CD4-positive, alpha-beta T cell treated with Interleukin-17A for 1 hour (primary cell): ENCODE measurements around the gene MRPL23.
"Not testable (repeated sequence)": the region's sequence is repeated elsewhere in the genome, so short reads cannot be mapped to it uniquely, and the experiment has no call there.

Experiments used
- DNase-seq: peaks from one replicate; pipeline ENCODE4 v3.0.0-alpha.2; 2020

The MRPL23 gene

DNA sequence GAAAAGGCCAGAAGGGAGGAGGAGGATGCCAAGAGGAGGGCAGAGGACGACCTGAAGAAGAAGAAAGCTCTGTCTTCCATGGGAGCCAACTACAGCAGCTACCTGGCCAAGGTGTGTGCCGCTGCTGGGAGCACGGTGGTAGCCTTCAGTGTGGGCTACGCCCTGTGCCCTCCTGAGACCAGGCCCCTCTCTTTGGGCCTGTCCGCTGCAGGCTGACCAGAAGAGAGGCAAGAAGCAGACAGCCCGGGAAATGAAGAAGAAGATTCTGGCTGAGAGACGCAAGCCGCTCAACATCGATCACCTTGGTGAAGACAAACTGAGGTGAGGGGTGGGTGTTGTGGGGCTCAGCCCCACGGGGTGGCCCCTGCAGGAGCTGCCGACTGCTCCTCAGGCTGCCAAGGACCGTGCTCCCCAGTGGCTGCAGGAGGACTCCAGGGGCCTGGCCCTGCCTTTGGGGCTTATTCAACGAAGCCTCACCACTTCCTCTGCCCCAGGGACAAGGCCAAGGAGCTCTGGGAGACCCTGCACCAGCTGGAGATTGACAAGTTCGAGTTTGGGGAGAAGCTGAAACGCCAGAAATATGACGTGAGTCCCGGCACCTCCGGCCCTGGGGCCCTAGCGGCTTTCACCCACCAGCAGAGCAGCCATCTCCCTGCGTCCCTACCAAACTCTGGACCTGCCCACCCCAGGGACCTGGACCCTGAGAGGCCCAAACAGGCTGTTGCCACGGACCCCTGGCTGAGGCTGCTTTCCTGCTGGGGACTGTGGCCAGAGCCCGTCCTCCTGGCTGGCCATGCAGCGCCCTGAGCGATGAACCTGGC lies 12.6 kb upstream of the MRPL23 start:
- DNase-seq = no peak

DNA sequence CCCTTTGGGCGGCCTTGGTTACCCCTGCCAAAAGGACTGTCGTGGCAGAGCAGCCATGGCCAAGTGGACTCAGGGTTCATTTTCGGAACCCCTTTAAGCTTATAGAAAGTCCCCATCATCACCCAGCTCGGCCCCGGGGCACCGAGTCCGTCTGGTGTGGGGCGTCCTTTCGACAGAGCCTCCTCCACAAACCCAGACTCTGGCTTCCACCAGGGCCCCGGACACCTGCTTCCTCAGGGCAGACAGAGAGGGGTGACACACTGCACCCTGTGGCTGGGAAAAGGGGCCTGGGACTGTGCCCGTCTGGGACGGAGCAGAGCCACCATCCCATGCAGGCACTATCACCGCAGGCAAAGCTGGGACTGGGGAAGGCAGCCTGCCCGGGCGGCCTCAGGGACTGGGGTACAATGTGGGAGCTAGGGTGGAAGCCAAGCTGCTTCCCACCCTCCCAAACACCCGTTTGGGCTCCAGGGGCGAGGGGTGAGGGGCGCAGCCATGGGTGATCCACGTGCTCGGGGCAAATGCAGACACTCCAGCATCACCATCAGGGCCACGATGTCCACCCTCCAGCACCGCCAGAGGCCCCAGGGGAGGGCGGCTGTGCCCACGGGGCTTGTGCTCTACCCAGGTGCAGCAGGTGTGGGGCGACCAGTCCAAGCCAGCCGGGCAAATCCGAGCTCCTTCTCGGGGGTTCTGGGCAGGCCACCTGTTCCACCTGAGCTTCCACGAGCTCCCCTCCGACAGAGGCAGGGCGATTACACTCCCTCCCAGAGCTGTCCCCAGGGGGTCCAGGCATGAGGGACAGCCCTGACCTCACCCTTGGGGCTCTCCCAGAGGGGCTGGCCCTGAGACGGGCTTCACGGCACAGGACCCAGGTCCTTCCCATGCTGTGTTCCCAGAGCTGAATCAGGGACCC lies 11.7 kb upstream of the MRPL23 start:
- no peak for DNase-seq

DNA sequence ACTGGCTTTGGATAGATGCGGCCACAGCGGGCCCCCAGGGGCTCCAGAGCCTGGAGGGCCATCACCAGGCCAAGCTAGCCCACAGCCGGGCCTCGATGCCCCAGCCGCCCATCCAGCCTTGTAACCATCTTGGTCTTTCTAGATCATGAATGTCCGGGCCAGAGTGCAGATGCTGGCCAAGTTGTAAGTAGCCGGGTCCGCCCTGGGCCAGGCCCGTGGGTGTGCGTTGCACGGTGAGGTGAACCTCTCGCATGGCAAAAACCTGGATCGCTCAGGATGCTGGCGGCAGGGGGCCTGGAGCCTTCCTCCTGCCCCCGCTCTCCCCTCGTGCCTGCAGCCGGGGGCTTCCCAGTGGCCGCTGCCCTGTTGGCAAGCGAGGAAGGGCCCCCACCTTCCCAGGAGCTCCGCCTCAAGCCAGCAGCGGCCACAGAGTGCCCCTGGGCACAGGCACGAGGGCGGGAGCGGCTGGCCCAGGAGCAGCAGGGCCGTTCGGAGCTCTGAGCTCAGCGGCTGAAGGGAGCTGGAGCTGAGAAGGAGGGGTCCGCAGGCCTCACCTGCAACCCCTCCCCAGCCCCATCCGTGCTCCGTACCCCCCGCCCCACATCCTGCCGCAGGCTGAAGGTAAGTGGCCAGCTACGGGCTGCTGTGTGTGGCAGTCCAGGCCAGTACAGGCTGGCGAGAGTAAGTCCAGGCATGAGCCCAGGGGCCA lies 10.9 kb upstream of the MRPL23 start:
- DNase-seq = no peak

DNA sequence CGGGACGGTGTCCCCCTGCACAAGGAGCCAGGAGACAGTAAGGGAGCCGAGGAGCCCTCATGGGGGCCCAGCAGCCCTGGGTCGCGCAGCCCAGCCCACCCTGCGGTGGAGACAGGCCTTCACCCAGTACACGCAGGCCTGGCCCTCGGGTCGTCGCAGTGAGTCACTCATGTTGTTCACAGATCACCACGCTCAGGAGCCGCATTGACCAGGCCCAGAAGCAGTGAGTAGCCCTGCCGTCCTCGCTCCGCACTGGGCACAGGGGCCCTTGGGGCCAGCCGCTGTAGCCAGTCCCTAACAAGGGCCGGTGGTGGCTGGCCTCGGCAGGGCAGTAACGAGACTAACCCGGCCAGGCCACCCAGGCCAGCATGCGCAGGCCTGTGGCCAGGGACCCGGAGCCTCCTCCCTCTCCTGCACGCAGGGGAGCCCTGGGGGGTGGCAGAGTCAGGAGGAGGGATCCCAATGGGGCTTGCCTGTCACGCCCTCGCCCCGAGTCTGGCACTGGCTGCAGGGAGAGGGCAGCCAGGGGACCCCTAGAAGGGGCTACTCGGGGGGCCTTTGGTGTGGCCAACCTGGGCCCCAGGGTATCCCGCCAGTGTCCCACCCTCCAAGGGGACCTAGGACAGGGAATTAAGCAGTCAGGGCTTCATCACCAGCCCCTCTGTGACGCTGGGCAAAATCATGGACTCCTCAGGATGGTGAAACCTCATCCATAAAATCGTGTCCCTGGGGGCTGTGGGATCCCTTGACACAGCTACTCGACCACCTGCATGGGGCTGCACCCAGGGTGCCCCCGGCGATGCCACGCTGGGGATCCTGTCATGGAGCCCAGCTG lies 10.1 kb upstream of the MRPL23 start:
- no peak for DNase-seq

DNA sequence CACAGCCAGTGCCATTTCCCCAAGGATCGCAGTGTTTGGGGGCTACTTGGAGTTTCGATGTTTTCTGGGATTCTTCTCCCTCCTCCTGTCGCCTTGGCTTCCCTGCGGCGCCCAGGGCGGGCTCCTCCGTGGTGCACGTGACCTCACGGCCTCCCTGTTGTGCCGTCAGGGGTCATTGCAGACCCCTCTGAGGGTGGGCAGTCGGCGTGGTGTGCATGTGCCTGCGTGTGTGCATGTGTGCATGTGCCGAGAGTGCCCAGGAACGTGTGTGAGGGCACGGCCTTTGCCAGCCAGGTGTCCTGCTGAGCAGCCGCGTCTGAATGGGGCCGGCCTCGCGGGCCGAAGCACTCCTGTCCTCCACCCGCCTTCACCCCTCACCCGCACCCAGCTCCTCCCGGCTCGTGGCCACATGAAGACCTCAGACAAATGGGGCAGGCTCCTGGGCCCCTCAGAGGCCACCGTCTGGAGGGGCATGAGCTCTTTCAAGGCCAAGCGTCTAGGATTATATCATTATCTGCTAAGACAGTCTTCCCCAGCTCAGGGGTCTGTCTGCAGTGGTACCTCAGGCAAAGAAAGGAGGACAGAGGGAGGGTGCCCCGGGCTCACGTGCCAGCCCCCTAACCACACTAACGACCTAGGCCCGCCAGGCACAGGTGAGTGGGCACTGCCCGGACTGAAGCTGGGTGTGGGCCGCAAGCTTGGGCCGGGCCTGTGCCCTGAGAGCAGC lies 9.4 kb upstream of the MRPL23 start:
- DNase-seq = no peak

DNA sequence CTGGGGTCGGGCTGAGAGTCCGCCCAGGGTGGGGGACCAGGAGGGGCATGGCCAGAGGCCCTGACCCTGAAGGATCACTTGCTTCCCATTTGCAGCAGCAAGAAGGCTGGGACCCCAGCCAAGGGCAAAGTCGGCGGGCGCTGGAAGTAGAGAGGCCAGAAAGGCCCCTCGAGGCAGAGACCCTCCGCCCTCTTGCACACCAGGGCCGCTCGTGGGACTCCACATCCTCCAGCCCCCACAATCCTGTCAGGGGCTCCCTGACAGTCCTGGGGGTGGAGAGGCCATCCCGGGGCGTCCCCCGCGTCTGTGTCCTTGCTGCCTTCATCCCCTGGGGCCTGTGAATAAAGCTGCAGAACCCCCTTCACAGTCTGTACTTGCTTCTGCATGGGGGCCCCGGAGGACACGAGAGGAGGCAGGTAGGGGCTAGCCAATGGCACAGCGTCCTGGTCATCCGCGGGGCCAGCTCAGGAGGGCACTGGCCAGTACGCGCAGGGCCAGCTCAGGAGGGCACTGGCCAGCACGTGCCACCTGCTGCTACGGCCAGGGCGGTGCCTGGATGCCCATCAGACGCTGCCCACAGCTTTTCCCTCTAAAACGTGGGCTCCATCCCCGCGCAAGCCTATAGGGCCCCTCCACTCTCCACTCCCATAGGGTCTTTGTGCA lies 8.7 kb upstream of the MRPL23 start:
- DNase-seq = no peak

DNA sequence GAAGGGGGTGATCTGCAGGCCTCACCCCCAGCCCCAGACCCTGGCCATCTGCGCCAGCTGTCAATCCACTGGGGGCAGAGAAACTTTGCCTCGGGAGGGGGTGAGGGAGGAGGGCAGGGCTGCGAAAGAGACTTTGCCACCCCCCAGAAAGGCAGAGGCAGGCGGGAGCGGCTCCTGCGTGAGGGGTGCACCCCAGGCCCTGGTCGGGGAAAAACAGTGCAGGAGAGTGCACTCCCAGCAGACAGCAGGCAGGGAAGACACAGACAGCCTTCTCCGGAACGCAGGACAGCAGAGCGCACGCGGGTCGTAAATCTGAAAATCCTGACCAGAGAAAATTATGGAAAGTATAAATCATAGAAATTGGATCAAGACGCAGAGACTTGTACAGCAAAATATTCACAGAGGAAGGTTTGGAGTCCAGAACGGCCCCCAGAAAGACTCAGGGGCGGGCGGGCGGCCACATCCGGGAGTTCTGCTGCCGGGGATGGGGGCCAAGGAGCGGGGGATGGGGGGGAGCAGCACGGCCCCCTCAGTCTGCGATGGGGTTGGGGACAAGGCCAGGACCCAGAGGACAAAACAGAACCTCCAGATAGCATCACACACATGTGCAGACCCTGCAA lies 8.0 kb upstream of the MRPL23 start:
- DNase-seq = no peak

DNA sequence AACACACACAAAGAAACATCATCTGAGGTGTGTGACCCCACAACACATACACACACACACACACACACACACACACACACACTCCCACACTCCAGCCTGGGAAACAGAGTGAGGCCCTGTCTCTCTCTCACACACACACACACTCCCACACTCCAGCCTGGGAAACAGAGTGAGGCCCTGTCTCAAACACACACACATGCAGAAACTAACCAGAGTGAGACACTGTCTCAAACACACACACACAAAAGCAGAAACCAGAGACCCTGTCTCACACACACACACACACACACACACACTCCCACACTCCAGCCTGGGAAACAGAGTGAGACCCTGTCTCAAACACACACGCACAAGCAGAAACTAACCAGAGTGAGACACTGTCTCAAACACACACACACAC lies 7.3 kb upstream of the MRPL23 start:
- not testable (repeated sequence) for DNase-seq

DNA sequence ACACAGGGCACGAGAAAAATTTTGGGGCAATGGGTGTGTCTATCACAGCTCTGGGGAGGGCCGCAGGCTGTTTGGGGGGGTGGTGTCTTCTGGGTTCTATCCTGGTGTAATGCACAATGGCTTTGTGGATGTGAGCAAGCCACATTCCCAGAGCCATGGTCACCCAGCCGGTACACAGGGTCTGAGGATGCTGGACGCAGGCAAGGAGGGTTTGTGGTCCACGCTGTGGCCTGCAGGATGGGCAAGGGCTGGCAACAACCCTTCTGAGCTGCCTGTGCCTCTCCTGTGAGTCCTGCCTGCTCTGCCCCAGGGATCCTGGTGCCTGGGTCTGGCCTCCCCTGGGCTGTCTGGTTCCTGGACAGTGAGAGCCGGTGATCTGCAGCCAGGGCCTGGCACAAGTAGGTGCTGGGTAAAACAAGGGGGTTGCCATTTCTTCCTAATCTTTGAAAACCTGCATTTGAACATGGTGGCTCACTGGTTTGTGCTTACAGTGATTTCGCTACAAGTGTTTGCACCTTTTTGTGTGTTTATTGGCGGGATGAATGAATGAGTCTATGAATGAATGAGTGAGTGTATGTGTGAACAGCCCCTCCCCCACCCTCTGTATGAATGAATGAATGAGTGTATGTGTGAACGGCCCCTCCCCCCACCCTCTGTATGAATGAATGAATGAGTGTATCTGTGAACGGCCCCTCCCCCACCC lies 4.4 kb upstream of the MRPL23 start:
- no peak for DNase-seq

DNA sequence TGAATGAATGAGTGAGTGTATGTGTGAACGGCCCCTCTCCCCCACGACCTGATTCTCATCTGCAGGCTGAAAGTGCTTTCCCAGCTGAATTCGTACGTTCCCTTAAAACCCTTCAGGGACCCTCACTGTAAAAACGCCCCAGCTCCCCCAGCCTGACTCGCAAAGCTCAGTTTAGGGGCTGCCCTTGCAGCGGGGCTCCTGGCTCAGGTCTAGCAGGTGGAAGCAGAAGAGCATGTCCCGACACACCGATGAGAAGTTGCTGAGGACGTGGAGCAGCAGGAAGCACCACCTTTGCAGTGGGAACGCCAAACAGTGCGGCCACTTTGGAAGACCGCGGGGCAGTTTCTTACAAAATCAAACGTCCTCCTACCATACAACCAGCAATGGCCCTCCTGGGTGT lies 3.6 kb upstream of the MRPL23 start:
- no peak for DNase-seq

DNA sequence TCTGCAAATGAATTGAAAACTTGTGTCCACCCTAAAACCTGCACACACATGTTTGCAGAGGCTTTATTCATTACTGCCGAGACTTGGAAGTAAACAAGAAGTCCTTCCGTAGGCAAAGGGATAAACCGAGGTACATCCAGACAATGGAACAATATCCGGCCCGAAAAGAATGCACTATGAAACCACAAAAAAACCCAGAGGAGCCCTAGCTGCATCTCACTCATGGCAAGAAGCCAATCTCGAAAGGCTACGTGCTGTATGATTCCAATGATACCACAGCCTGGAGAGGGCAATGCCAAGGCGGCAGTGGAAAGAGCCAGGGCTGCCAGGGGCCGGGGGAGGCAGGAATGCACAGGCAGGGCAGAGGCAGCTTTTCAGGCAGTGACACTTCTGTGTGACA lies 3.2 kb upstream of the MRPL23 start:
- no peak for DNase-seq

DNA sequence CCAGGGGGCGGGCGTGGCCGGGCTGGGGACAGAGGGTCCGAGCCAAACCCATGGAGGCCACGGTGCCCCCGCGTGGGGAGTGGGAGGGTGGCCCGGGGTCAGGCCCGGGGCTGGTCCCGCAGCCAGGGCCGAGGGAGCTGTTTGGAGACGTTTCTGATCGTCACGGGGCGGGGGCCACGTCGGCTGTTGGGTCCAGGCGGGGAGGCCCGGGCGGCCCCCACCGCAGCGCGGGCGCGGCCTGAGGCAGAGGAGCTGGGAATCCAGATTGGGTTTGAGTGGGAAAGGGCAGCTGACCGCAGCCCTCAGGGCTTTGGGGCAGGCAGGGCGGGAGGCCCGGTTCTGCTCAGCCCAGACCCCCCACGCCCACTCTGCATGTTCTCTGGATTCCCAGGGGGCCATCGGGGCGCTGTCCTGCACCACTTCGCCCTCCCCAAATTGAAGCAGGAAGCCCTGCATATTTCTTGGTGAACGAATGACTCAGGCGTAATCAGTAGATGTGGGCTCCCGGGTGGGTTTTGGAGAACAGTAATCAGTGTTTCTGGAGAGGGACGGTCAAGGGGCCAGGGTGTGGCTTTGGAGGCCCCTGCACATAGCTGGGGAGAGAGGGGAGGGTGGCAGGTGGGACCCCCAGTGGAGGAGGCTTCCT lies 583 bp downstream of the MRPL23 start:
- DNase-seq = no peak

DNA sequence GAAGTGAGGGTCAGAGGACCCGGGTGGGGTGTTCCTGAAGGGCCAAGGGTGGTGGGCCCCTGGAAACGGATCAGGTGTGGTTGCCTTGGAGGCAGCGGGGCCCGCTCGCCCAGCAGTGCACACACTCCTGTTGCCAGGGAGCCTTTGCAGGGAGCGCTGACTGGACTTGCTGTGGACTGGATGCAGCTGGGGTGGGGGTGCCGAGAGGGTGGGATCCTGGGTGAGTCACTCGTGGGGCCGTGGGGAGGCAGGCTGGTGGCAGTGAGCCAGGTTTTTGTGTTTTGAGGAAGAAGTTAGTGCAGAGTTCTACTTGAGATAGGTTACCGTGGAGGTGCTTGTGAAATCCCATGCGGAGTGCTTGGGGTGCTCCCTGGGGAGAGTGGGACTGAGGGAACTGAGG lies 1.3 kb downstream of the MRPL23 start:
- DNase-seq = no peak

DNA sequence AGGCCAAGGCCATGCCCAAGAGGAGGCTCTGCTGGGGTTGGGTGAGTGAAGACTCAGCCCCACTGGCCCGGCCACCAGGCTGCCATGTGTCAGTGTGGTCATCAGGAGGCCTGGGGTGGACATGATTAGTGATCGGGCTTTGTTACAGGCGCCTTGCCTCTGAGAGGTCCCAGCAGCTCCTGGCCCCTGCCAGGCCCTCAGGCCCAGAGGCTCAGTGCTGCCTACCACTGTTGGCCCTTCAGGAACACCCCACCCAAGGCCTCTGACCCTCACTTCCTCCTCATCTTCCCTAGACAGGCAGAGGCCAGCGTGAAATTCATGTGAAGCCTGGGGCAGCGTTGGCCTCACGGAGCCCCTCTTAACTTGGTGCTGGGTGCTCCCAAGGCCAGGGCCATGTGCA lies 2.2 kb downstream of the MRPL23 start:
- no peak for DNase-seq

DNA sequence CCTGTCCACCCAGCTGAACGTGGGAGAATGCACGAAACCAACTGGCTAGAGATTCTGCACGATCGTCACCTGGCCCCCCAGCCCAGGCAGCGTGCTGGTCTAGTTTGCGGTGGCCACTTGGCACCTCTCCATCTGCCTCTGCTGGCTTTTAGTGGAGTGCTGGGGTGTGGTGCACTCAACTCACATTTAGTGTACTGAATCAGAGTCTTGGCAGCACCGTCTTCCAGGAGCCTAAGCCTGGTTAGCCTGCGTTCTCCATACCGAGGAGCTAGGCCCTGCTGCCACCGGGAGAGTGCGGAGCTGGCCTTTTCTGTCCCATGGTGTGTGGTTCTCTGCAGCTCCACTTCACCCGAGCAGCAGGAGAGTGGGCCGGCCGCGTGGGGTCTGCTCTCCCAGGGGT lies 2.8 kb downstream of the MRPL23 start:
- DNase-seq = no peak

DNA sequence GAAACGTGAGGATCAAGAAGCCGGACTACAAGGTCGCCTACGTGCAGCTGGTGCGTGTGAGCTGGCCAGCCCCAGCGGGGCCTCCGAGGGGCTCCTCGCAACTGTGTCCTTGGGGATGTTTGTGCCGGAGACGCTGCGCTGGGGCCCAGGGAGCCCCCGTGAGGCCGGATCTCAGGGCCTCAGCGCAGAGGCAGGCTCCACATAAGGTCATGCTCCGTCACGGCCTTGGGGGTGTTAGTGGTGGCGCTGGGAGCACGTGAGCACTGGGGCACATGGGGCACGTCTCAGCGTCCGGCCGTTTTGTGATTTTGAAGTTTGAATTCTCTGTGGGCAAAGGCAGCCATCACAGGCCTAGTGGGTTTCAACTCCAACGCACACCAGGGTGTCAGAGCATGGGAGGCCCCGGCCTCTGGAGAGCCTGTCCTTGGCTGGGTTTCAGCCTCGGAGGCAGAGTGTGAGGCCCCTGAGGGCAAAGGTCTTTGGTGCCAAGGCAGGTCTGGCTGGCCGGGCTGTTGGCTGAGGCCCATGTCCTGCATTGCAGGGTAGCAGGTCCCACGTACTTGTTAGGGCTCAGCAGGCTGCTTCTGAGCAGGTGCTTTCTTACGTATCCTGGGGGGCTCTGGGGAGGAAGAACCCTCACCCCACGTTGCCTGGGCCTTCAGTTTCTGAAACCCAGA lies 5.8 kb downstream of the MRPL23 start:
- DNase-seq = no peak

DNA sequence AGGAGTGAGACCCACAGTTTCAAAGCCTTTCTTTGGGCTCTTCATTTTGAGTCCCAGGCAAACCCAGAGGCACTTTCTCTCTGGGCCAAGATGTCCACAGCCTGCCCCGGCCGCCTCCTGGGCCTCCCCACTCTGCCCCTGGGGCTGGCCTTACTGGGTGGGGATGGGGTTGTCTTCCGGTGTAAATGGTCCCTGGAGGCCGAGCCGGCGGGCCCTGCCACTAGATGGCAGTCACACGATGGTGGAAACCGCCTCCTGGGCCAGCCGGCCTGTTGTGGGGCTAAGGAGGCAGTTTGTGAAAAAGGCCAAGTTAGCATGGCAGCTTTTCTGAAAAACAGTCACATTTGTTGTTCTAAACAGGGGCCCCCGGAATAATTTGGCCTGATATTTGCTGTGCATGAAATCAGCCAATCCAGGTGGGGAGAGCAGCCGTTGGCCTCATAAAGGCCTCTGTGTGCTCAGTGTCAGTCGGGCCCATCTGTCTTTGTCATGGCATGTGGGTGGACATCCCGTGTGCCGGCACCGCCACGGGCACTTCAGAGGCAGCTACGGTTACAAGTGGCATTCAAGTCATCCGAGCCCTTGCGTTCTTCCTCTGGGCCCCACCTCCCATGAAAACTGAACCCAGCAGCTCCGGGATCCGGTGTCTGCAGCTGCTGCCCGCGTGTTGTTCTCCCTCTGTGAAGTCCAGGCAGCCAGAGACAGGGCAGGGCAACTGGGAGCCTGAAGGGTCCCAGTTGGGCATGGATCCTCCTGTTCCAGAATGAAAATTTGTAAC lies 6.5 kb downstream of the MRPL23 start:
- peak; percentile 21 for DNase-seq

DNA sequence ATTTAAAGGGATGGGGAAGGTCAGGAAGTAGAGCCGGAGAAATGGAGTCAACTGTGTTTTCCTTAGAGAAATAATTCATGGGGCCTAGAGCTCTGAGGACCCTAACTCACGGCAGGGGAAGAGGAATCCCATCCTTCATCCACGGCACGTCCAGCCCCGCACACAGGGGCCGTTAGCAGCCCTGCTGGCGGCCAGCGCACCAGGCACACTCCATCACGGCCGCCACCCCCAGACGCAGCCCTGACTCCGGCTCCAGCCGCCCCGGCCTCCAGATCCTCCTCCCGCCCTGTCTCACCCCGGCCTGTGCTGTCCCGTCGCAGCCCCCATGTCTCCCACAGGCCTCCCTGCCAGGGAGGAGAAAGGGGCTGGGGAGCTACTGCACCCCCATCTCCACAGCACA lies 11.2 kb downstream of the MRPL23 start:
- DNase-seq = no peak
